Neural progenitor cell (in vitro differentiated cells): ENCODE measurements around the gene ZNF263.

Source experiments
- EZH2phosphoT487 ChIP-seq: fragments of 200-600 bp; sonication (generic); IDR thresholded peaks from 2 replicates; pipeline ENCODE4 v1.6.1; 2017; ENCODE audit warnings: antibody characterized with exemption
- TF ChIP-seq, protein P1 (sequence below): fragments of 200-600 bp; sonication (generic); IDR thresholded peaks from 2 replicates; pipeline ENCODE4 v1.5.1; 2017; ENCODE audit warnings: antibody characterized with exemption, mild to moderate bottlenecking

DNA sequence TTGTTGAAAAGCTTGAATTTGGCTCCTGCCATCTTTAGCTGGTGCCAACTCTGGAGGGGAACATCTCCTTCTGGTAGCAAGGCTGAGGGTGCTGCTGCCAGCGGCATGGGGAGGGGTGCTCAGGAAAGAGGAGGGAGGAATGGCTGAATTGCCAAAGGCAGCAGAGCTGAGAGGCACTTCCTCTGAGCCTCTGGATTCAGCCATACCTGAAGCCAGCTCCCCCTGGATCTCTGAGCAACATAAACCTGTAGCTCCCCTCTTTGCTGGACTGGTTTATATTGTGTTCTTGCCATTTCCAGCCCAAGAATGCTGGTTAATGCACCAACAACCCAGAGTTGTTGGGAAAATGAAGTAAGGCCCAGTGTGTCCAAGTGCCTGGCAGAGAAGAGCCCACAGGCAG, 34.3 kb upstream of the ZNF263 start:
- TF ChIP-seq, protein P1, sequence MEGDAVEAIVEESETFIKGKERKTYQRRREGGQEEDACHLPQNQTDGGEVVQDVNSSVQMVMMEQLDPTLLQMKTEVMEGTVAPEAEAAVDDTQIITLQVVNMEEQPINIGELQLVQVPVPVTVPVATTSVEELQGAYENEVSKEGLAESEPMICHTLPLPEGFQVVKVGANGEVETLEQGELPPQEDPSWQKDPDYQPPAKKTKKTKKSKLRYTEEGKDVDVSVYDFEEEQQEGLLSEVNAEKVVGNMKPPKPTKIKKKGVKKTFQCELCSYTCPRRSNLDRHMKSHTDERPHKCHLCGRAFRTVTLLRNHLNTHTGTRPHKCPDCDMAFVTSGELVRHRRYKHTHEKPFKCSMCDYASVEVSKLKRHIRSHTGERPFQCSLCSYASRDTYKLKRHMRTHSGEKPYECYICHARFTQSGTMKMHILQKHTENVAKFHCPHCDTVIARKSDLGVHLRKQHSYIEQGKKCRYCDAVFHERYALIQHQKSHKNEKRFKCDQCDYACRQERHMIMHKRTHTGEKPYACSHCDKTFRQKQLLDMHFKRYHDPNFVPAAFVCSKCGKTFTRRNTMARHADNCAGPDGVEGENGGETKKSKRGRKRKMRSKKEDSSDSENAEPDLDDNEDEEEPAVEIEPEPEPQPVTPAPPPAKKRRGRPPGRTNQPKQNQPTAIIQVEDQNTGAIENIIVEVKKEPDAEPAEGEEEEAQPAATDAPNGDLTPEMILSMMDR: no peak
- TF ChIP-seq EZH2phosphoT487: no peak
